Nasal cavity respiratory epithelium epithelial cell of viscerocranial mucosa (primary cell): ENCODE results near the gene ANGPTL2. TPM values are rescaled to one million over a fixed set of nuclear protein-coding genes. Genes with fewer than 3 reads are reported as not detected.

Source experiments
- total RNA-seq: library from RNA; depleted of rRNA; stranded (reverse); fragments of >200 nt; gene quantifications from 2 replicates; pipeline ENCODE4 v1.2.3, GENCODE V29; 2014

ANGPTL2 gene, protein sequence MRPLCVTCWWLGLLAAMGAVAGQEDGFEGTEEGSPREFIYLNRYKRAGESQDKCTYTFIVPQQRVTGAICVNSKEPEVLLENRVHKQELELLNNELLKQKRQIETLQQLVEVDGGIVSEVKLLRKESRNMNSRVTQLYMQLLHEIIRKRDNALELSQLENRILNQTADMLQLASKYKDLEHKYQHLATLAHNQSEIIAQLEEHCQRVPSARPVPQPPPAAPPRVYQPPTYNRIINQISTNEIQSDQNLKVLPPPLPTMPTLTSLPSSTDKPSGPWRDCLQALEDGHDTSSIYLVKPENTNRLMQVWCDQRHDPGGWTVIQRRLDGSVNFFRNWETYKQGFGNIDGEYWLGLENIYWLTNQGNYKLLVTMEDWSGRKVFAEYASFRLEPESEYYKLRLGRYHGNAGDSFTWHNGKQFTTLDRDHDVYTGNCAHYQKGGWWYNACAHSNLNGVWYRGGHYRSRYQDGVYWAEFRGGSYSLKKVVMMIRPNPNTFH
- total RNA-seq: under 0.01 and 0.14 TPM in 2 replicates

GRCh38 chr9:127122176-127123063 is at the start of gene ANGPTL2:
Gene ANGPTL2 (minus strand): TSS chr9:127122635. CDS start chr9:127108731, 13,904 bp downstream.

Other genes with a start within 250 kb of the ANGPTL2 start
- gene RALGPS1, start 207.9 kb downstream of the ANGPTL2 start, total RNA-seq: 4.7 and 6.2 TPM in 2 replicates
- 3.4 and 7.6 TPM in 2 replicates for gene GARNL3, start 142.1 kb upstream of the ANGPTL2 start, total RNA-seq